ENCODE measurements around the gene PRICKLE1. TPM values are rescaled to one million over a fixed set of nuclear protein-coding genes. Genes with fewer than 3 reads are reported as not detected.

Gene PRICKLE1
- total RNA-seq, 2 experiments from 2014 or later = not detected

DNA sequence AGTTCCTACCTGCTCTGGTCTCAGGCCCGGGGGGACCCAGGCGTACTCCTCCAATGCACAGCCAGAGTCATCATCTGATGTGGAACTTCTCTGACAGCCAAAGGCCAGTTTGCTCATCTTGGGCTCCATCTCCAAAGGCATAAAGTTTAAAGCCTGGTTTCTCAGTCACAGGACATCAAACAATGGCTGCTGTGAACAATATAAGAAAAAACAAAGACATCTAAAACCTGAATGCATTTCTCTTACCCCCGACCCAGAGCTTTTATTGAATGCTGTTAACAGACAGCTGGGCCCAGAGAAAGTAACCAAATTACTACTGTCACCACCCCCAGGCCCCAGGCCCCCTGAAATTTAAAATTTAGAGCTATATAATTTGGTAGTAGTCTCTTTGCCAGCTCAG, 117.2 kb downstream of the PRICKLE1 start:
- no peak for ATAC-seq
- peaks cover 14% of the 10 kb centered on the region for H3K4me1 Mint-ChIP-seq (ENCODE audit: low read depth)
- ChIA-PET POLR2A (no interaction called here), CTCF (no interaction called here)
- H3K27ac Mint-ChIP-seq = no peak overlapping the region
- no peak overlapping the region for H3K4me3 Mint-ChIP-seq
- H3K9me3 Mint-ChIP-seq = no peaks in the 10 kb centered on the region
- TF ChIP-seq, protein P1, sequence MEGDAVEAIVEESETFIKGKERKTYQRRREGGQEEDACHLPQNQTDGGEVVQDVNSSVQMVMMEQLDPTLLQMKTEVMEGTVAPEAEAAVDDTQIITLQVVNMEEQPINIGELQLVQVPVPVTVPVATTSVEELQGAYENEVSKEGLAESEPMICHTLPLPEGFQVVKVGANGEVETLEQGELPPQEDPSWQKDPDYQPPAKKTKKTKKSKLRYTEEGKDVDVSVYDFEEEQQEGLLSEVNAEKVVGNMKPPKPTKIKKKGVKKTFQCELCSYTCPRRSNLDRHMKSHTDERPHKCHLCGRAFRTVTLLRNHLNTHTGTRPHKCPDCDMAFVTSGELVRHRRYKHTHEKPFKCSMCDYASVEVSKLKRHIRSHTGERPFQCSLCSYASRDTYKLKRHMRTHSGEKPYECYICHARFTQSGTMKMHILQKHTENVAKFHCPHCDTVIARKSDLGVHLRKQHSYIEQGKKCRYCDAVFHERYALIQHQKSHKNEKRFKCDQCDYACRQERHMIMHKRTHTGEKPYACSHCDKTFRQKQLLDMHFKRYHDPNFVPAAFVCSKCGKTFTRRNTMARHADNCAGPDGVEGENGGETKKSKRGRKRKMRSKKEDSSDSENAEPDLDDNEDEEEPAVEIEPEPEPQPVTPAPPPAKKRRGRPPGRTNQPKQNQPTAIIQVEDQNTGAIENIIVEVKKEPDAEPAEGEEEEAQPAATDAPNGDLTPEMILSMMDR (IDR thresholded peaks at IDR 0.05) = no peak
- no peak for DNase-seq
- H3K27me3 Mint-ChIP-seq = peaks cover 22% of the 10 kb centered on the region
- intact Hi-C loops (cut with micrococcal nuclease) = no loop called here
- H3K36me3 Mint-ChIP-seq (ENCODE audit: low read depth) = no peaks in the 10 kb centered on the region

DNA sequence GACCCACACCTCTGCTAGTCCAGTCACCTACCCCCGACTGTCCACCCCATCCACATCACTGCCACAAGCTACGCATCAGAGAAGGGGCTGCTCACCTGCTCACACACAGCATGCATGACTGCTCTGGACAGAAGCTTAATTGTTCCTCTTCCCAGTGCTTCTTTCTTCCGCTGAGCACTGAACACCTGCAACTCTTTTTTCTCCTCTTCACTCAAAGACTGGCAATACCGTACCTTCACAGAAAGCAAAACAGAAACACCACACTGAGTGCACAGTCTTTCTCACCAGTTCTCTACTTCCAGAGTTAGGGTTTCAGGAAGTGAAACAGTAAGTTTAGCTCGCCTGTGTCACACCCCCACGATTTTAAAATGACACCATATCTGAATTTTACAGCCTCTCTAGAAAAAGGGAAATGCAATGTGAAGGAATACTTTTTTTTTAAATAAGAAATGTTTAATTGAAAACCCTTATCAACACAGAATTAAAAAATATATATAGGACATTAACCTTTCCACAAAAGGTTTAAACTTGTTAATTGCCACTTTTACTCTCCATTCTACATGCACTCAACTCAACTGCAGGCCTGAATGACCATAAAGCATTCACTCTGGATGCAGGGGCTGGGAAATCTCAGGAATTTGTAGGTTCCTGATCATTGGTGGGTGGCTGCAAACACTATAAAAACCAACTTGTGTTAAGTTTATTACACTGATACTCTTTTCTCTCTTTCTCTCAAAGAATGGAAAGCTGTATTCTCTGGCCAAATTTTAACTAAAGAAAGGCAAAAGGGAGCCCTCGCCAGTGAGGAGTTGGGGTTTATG, 120.0 kb downstream of the PRICKLE1 start:
- ChIA-PET CTCF (interaction anchor here (2.6 kb wide), 1 partner anchor 13 kb away, joined by 12 read pairs; no protein-coding TSS in a partner anchor), POLR2A (no interaction called here)
- intact Hi-C loops (cut with micrococcal nuclease) = no loop called here
- Mint-ChIP-seq H3K9me3 (no peaks in the 10 kb centered on the region), H3K36me3 (ENCODE audit: low read depth) (no peaks in the 10 kb centered on the region), H3K27ac (no peak overlapping the region), H3K4me3 (peak overlapping the region; percentile 57), H3K27me3 (peaks cover 21% of the 10 kb centered on the region), H3K4me1 (ENCODE audit: low read depth) (peaks cover 14% of the 10 kb centered on the region)
- TF ChIP-seq, protein P1 (IDR thresholded peaks at IDR 0.05) = no peak
- peak; percentile 88 for ATAC-seq
- DNase-seq = peak; percentile 9

DNA sequence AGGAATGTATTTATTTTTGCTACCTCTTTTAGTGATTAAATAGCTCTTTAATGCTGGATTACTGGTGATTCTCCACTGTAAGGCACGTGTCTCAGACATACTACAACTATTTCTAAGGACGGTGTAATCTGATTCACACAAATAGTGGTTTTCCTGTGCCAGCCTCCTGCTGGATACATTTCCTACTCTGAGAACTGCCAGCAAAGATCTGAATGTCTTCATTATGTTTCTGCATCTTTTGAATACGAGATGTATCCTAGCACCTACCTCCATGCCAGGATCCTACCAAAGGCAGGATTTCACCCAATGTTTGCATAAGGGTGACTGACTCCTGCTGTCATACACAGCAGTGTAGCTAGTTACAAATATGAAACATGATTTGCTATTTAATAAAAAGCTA, 120.6 kb downstream of the PRICKLE1 start:
- TF ChIP-seq, protein P1 (IDR thresholded peaks at IDR 0.05) = no peak
- peaks cover 14% of the 10 kb centered on the region for H3K4me1 Mint-ChIP-seq (ENCODE audit: low read depth)
- no peak overlapping the region for H3K27ac Mint-ChIP-seq
- ChIA-PET CTCF (interaction anchor here (2.6 kb wide), 1 partner anchor 14 kb away, joined by 12 read pairs; no protein-coding TSS in a partner anchor), POLR2A (no interaction called here)
- peaks cover 21% of the 10 kb centered on the region for H3K27me3 Mint-ChIP-seq
- DNase-seq (no peak), ATAC-seq (peak; percentile 23)
- H3K36me3 Mint-ChIP-seq (ENCODE audit: low read depth) = no peaks in the 10 kb centered on the region
- intact Hi-C loops (cut with micrococcal nuclease) = no loop called here
- peak overlapping the region; percentile 57 for H3K4me3 Mint-ChIP-seq
- H3K9me3 Mint-ChIP-seq = no peaks in the 10 kb centered on the region

DNA sequence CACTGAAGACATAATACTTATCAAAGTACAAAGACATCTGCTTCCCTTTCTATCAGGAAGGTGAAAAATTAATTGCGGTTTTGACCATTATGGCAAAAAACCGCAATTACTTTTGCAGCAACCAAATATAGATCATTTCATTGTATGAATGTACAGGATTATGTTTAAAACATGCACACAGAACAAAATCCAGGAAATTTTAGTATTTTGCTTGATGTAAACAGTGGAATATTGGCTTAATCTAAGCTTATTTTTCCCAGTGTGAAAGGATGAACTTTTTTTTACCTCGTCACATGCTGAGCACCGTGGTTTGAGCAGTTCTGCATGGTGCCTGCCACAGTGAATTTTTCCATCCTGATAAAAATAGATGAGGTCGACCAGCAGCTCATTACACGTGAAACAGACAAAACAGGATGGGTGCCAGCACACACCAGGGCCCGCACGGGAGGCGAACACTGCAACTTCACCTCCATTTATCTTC, 121.2 kb downstream of the PRICKLE1 start:
- no peaks in the 10 kb centered on the region for H3K9me3 Mint-ChIP-seq
- intact Hi-C loops (cut with micrococcal nuclease) = no loop called here

More for the DNA sequence above, 121.2 kb downstream of the PRICKLE1 start:
- peaks cover 17% of the 10 kb centered on the region for H3K27me3 Mint-ChIP-seq
- H3K4me1 Mint-ChIP-seq (ENCODE audit: low read depth) = peaks cover 14% of the 10 kb centered on the region
- H3K27ac Mint-ChIP-seq = no peak overlapping the region
- no peaks in the 10 kb centered on the region for H3K36me3 Mint-ChIP-seq (ENCODE audit: low read depth)
- ChIA-PET POLR2A (no interaction called here), CTCF (interaction anchor here (1.1 to 2.6 kb wide), 2 partner anchors 15 to 33 kb away, joined by 3 to 12 read pairs; no protein-coding TSS in a partner anchor)
- no peak overlapping the region for H3K4me3 Mint-ChIP-seq
- DNase-seq (peak; percentile 13), ATAC-seq (no peak)
- TF ChIP-seq, protein P1 (IDR thresholded peaks at IDR 0.05) = no peak
